Osteoblast (primary cell): Measurements from ENCODE around the gene CLMP. TPM values are rescaled to one million over a fixed set of nuclear protein-coding genes. Genes with fewer than 3 reads are reported as not detected.
A peak's percentile ranks its signal among the peaks of the same experiment; 100 is the strongest.

ENCODE experiments used
- DNase-seq: peaks from one replicate; pipeline ENCODE4 v3.0.0; 2011; ENCODE audit warnings: low spot score, mixed read lengths; ENCODE audit not compliant: insufficient read length; ENCODE audit errors: missing footprints
- H2AFZ ChIP-seq: 2 replicates; pipeline ENCODE4 v1.6.0; 2011; ENCODE audit warnings: mild to moderate bottlenecking, low read length
- H3K27ac ChIP-seq: 2 replicates; pipeline ENCODE4 v1.5.1; 2011; ENCODE audit warnings: mild to moderate bottlenecking, low read depth, low read length, moderate library complexity
- H3K27me3 ChIP-seq: 2 replicates; pipeline ENCODE4 v1.6.0; 2012; ENCODE audit warnings: mild to moderate bottlenecking, control low read depth, inconsistent platforms, low read length, moderate library complexity; ENCODE audit not compliant: insufficient read depth
- H3K36me3 ChIP-seq: 2 replicates; pipeline ENCODE4 v1.5.1; 2011; ENCODE audit warnings: mild to moderate bottlenecking, low read length, control low read depth, moderate library complexity; ENCODE audit not compliant: insufficient read depth
- H3K4me1 ChIP-seq: 2 replicates; pipeline ENCODE4 v1.5.1; 2011; ENCODE audit warnings: mild to moderate bottlenecking, low read length, control low read depth, moderate library complexity; ENCODE audit not compliant: insufficient read depth
- H3K4me2 ChIP-seq: 2 replicates; pipeline ENCODE4 v1.6.0; 2011; ENCODE audit warnings: mild to moderate bottlenecking, low read length; ENCODE audit not compliant: insufficient read depth
- H3K4me3 ChIP-seq: fragments of 200-600 bp; sonication (generic); 3 replicates; pipeline ENCODE4 v1.5.1; 2012; ENCODE audit warnings: mild to moderate bottlenecking, low read length, inconsistent platforms; ENCODE audit not compliant: insufficient read depth
- H3K79me2 ChIP-seq: 2 replicates; pipeline ENCODE4 v1.6.0; 2012; ENCODE audit warnings: mild to moderate bottlenecking, low read length, control low read depth, inconsistent platforms; ENCODE audit not compliant: insufficient read depth
- H3K9me3 ChIP-seq: 2 replicates; pipeline ENCODE4 v1.5.1; 2011; ENCODE audit warnings: low read depth, low read length, control low read depth
- H4K20me1 ChIP-seq: 2 replicates; pipeline ENCODE4 v1.6.0; 2012; ENCODE audit warnings: mild to moderate bottlenecking, low read length, control low read depth; ENCODE audit not compliant: insufficient read depth
- CTCF ChIP-seq: IDR thresholded peaks from 2 replicates; pipeline ENCODE4 v1.5.1; 2011; ENCODE audit warnings: mild to moderate bottlenecking, low read depth, low read length, moderate library complexity; ENCODE audit errors: extremely low read depth
- total RNA-seq: library from RNA; depleted of rRNA; stranded (reverse); fragments of >200 nt; gene quantifications from 2 replicates; pipeline ENCODE4 v1.2.3, GENCODE V29; 2012

The CLMP gene
- total RNA-seq, 1 donor: 210 TPM

GRCh38 chr11:123086305-123086704 is 108.7 kb downstream of the CLMP start:
- Histone ChIP-seq H4K20me1 (peaks cover 19% of the 10 kb centered on the region), H3K79me2 (peaks cover 52% of the 10 kb centered on the region), H2AFZ (no peak overlapping the region), H3K36me3 (peaks cover 58% of the 10 kb centered on the region), H3K4me2 (no peak overlapping the region), H3K9me3 (no peaks in the 10 kb centered on the region), H3K4me1 (peaks cover 16% of the 10 kb centered on the region), H3K4me3 (no peak overlapping the region), H3K27me3 (no peaks in the 10 kb centered on the region), H3K27ac (peak overlapping the region; percentile 0)
- TF ChIP-seq CTCF: no peak
- DNase-seq: no peak

GRCh38 chr11:123085497-123085896 is 109.6 kb downstream of the CLMP start:
- Histone ChIP-seq H3K9me3 (no peaks in the 10 kb centered on the region), H3K4me1 (peaks cover 16% of the 10 kb centered on the region), H3K4me3 (no peak overlapping the region), H2AFZ (no peak overlapping the region), H3K27me3 (no peaks in the 10 kb centered on the region), H3K4me2 (no peak overlapping the region), H3K27ac (no peak overlapping the region), H3K79me2 (peaks cover 46% of the 10 kb centered on the region), H4K20me1 (peaks cover 19% of the 10 kb centered on the region), H3K36me3 (peaks cover 63% of the 10 kb centered on the region)
- no peak for TF ChIP-seq CTCF
- DNase-seq: no peak

DNA sequence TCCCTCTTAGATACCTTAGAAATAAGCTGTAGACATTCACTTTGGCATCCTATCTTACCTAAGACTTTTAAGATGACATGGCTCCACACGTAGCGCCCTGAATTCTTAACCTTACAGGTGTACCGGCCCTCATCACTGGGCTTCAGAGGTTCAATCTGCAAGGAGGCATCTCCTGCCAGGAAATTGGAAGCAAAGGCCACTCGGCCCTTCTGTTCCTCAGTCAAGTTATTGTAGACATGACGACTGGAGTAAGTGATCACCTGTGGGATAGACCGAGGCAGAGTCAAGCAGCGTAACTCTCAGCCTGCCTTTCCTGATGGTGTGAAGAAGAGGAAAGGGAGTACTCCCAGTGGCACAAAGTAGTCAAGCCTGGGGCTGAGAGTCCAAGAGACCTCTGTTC is 110.6 kb downstream of the CLMP start:
- no peaks in the 10 kb centered on the region for H3K27me3 ChIP-seq
- H3K36me3 ChIP-seq: peaks cover 73% of the 10 kb centered on the region
- H3K27ac ChIP-seq: peak overlapping the region; percentile 93

GRCh38 chr11:123083623-123084029 is 111.4 kb downstream of the CLMP start:
- Histone ChIP-seq H3K27ac (peak overlapping the region; percentile 93), H3K79me2 (peaks cover 35% of the 10 kb centered on the region), H3K4me3 (no peak overlapping the region), H3K9me3 (no peaks in the 10 kb centered on the region), H3K4me2 (no peak overlapping the region), H2AFZ (no peak overlapping the region), H3K4me1 (peaks cover 16% of the 10 kb centered on the region), H3K36me3 (peaks cover 72% of the 10 kb centered on the region), H4K20me1 (peaks cover 19% of the 10 kb centered on the region), H3K27me3 (no peaks in the 10 kb centered on the region)
- peak; percentile 79 for DNase-seq
- TF ChIP-seq CTCF: no peak

More for the DNA sequence above, 110.6 kb downstream of the CLMP start:
- H3K4me2 ChIP-seq: no peak overlapping the region
- no peak overlapping the region for H2AFZ ChIP-seq
- H4K20me1 ChIP-seq: peaks cover 19% of the 10 kb centered on the region
- H3K4me1 ChIP-seq: peaks cover 16% of the 10 kb centered on the region
- no peaks in the 10 kb centered on the region for H3K9me3 ChIP-seq
- H3K79me2 ChIP-seq: peaks cover 42% of the 10 kb centered on the region
- no peak for TF ChIP-seq CTCF
- no peak overlapping the region for H3K4me3 ChIP-seq
- DNase-seq: no peak
